ENCODE results near the gene JMJD6. TPM values are rescaled to one million over a fixed set of nuclear protein-coding genes. Genes with fewer than 3 reads are reported as not detected.

JMJD6 gene
- total and polyA plus RNA-seq, 10 donors = 21.2 to 54.3 (median 35.7) TPM

- no peaks in the 10 kb centered on the region for H3K9me3 ChIP-seq
- H3K27me3 ChIP-seq (replicated peaks in 1 of 7) = no peaks in the 10 kb centered on the region
- peak overlapping the region; percentile 43 to 90 (median 80) for H3K27ac ChIP-seq
- intact Hi-C loops (cut with DNase I; ENCODE audit: low total_unique reads) = no loop called here
- H3K36me3 ChIP-seq = no peaks in the 10 kb centered on the region
- DNase-seq = no peak
- peak overlapping the region in 2 of 8 donors; percentile 7 to 31 for H3K4me3 ChIP-seq
- 55 to 68% (median 62%) methylated on average over 13 to 17 of the region's 17 CpGs for WGBS, 5 donors
- TF ChIP-seq POLR2AphosphoS5 (IDR thresholded peaks at IDR 0.05) = no peak
- TF ChIP-seq CTCF (IDR thresholded peaks at IDR 0.05 in 8 of 11, conservative IDR thresholded peaks at IDR 0.05 in 3 of 11) = no peak
- no peak for TF ChIP-seq POLR2A (IDR thresholded peaks at IDR 0.05)
- peaks cover 14 to 97% (median 61%) of the 10 kb centered on the region in 6 donors for H3K4me1 ChIP-seq
Observed at GRCh38 chr17:76697702-76698465, 28.5 kb downstream of the JMJD6 start.

GRCh38 chr17:76696763-76697701 is 29.4 kb downstream of the JMJD6 start:
- Histone ChIP-seq H3K9me3 (no peaks in the 10 kb centered on the region), H3K27me3 (replicated peaks in 1 of 7) (no peaks in the 10 kb centered on the region), H3K4me3 (peak overlapping the region in 2 of 8 donors; percentile 7 to 31), H3K4me1 (peaks cover 16 to 97% (median 58%) of the 10 kb centered on the region in 6 donors), H3K36me3 (no peaks in the 10 kb centered on the region), H3K27ac (peak overlapping the region; percentile 57 to 90 (median 80))
- DNase-seq = peak; percentile 88
- WGBS, 5 donors = 51 to 84% (median 58%) methylated on average over 22 to 25 of the region's 25 CpGs
- TF ChIP-seq POLR2AphosphoS5 (IDR thresholded peaks at IDR 0.05) (peak; percentile 69 to 88 (median 86)), POLR2A (IDR thresholded peaks at IDR 0.05) (peak in 1 of 3 donors; percentile 75), CTCF (IDR thresholded peaks at IDR 0.05 in 8 of 11, conservative IDR thresholded peaks at IDR 0.05 in 3 of 11) (no peak)
- intact Hi-C loops (cut with DNase I; ENCODE audit: low total_unique reads) = no loop called here

- H3K4me1 ChIP-seq = peaks cover 16 to 97% (median 58%) of the 10 kb centered on the region in 6 donors
Observed at GRCh38 chr17:76695059-76695831, 31.2 kb downstream of the JMJD6 start.

More at GRCh38 chr17:76695059-76695831, 31.2 kb downstream of the JMJD6 start:
- peak in 2 of 3 donors; percentile 43 to 78 for TF ChIP-seq POLR2AphosphoS5 (IDR thresholded peaks at IDR 0.05)
- TF ChIP-seq CTCF (IDR thresholded peaks at IDR 0.05 in 8 of 11, conservative IDR thresholded peaks at IDR 0.05 in 3 of 11) = no peak
- Histone ChIP-seq H3K36me3 (no peaks in the 10 kb centered on the region), H3K27ac (peak overlapping the region in 7 of 8 donors; percentile 53 to 90 (median 81)), H3K4me3 (peak overlapping the region in 1 of 8 donors; percentile 17), H3K27me3 (replicated peaks in 1 of 7) (no peaks in the 10 kb centered on the region), H3K9me3 (no peaks in the 10 kb centered on the region)
- WGBS, 5 donors = 53 to 84% (median 63%) methylated on average over 16 of the region's 16 CpGs
- DNase-seq = no peak
- intact Hi-C loops (cut with DNase I; ENCODE audit: low total_unique reads) = no loop called here
